ENCODE measurements around the gene ENG. TPM values are rescaled to one million over a fixed set of nuclear protein-coding genes. Genes with fewer than 3 reads are reported as not detected.

Gene ENG
- total RNA-seq, 1 donor from 2014 or later, result 5.0 TPM

- DNase-seq (ENCODE audit: low read depth), result no peak
- TF ChIP-seq CTCF (conservative IDR thresholded peaks at IDR 0.05; ENCODE audit: low read depth, low read length), result no peak
- H3K4me3 ChIP-seq (ENCODE audit: low read depth, low read length), result no peak overlapping the region
These were observed 21.0 kb upstream of the ENG start for GRCh38 chr9:127875306-127875966.

GRCh38 chr9:127874301-127875221, 20.1 kb upstream of the ENG start:
- no peak for DNase-seq (ENCODE audit: low read depth)
- no peak for TF ChIP-seq CTCF (conservative IDR thresholded peaks at IDR 0.05; ENCODE audit: low read depth, low read length)
- H3K4me3 ChIP-seq (ENCODE audit: low read depth, low read length), result no peak overlapping the region

- DNase-seq (ENCODE audit: low read depth), result no peak
- H3K4me3 ChIP-seq (ENCODE audit: low read depth, low read length), result no peak overlapping the region
- TF ChIP-seq CTCF (conservative IDR thresholded peaks at IDR 0.05; ENCODE audit: low read depth, low read length), result no peak
These were observed 19.4 kb upstream of the ENG start for GRCh38 chr9:127873886-127874285.

GRCh38 chr9:127873223-127873691, 18.8 kb upstream of the ENG start:
- TF ChIP-seq CTCF (conservative IDR thresholded peaks at IDR 0.05; ENCODE audit: low read depth, low read length), result no peak
- no peak for DNase-seq (ENCODE audit: low read depth)

GRCh38 chr9:127872369-127873222, 18.1 kb upstream of the ENG start:
- DNase-seq (ENCODE audit: low read depth), result no peak
- no peak for TF ChIP-seq CTCF (conservative IDR thresholded peaks at IDR 0.05; ENCODE audit: low read depth, low read length)

More at GRCh38 chr9:127873223-127873691, 18.8 kb upstream of the ENG start:
- no peak overlapping the region for H3K4me3 ChIP-seq (ENCODE audit: low read depth, low read length)

GRCh38 chr9:127871531-127871930, 17.1 kb upstream of the ENG start:
- TF ChIP-seq CTCF (conservative IDR thresholded peaks at IDR 0.05; ENCODE audit: low read depth, low read length), result no peak

More at GRCh38 chr9:127872369-127873222, 18.1 kb upstream of the ENG start:
- H3K4me3 ChIP-seq (ENCODE audit: low read depth, low read length), result no peak overlapping the region

More at GRCh38 chr9:127871531-127871930, 17.1 kb upstream of the ENG start:
- DNase-seq (ENCODE audit: low read depth), result no peak
- no peak overlapping the region for H3K4me3 ChIP-seq (ENCODE audit: low read depth, low read length)

All from epithelial cell of proximal tubule (primary cell).